Stimulated activated naive CD4-positive, alpha-beta T cell treated with Interleukin-2 at 50 U/mL for 16 hours (primary cell): ENCODE data around the gene ATP6V0E2.

Experiments
- DNase-seq: peaks from one replicate; lab custom pipeline; 2025; lab: John Stamatoyannopoulos, UW

ATP6V0E2 gene

DNA sequence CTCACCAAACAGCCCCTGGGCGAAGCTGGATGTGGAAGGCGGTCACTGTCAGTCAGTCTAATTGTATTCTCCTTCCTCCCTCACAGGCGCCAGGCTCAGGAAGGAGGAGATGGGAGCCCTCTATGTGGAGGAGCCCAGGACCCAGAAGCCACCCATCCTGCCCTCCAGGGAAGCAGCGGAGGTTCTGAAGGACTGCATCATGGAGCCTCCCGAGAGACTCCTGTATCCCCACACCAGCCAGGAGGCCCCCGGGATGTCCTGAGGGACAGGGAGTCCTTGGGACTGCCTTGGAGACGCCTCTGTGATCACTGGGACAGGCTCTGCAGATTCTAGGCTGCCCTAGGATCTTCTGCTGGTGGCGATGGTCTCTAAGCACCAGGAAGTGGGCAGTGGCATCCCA lies 9.7 kb upstream of the ATP6V0E2 start:
- no peak for DNase-seq

GRCh38 chr7:149864751-149865150 lies 9.0 kb upstream of the ATP6V0E2 start:
- no peak for DNase-seq

- DNase-seq = peak; percentile 43
Observed at GRCh38 chr7:149865437-149865836, 8.3 kb upstream of the ATP6V0E2 start.

DNA sequence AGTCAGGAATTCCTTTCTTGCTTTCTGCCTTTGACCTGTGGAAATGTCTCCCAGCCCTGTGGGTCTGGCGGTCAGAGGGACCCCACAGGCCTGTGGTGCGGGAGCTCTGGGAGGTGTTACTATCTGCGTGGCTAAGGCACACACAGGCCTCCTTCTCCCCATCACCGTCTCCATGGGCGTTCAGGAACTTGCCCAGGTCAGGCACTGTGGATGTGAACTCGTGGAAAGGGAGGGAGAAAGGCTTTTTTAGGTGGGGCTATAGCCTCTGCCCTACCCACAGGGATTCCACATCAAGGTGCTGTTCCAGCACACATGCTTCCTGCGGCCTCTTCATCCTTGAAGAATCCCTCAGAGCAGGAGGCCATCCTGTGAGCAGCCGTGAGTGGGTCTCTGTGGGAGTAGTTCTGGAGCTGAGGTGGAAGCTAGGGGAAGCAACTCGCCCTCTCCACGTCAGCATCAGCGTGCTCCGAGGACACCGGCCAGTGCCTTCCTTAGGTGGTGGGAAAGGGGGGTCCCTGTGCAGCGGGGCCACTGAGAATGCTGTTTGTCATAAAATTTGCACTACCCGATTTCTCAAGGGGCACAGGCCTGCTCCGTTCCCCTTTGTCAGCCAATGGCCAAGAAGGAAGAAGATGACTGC lies 7.5 kb upstream of the ATP6V0E2 start:
- DNase-seq = no peak

GRCh38 chr7:149866779-149867447 lies 6.9 kb upstream of the ATP6V0E2 start:
- DNase-seq = no peak

DNA sequence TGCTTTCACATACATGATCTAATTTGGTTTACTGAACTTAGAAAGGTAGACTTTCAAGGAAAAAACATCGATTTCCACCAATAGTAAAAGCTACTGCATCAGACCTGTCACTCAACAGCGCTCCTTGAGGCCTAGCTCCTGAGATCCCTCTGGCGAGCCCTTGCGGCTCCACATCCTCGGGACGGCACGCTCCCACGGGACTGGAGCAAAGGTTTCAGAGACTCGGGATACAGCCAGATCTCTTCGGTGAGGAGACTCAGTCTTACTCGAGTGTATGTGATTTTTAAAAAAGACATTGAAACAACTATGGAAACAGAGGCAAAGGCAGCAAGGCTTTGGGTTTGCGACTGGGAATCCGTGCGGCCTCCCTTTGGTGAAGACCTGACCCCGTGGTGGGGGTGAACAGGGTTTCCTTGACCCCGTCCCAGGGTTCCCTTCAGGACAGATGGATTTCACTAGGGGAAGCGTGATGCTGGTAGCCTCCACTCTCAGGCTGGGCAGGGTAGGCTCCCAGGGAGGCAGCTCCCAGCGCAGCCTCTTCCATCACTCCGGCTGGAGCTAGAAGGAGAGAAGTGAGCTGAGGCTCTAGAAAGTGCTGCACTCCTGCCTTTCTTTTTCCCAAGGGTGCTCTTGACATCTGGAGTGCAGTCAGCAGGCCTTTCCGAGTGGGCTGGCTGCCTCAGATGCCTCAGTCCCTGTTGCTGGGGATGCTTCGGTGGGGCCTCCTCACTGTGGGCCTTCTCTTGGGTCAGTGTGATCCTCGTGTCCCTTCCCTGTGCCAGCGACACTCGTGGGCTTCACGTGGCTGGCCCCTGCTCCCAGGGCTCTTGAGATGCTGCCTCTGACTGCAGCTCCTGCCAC lies 5.8 kb upstream of the ATP6V0E2 start:
- DNase-seq = no peak

DNA sequence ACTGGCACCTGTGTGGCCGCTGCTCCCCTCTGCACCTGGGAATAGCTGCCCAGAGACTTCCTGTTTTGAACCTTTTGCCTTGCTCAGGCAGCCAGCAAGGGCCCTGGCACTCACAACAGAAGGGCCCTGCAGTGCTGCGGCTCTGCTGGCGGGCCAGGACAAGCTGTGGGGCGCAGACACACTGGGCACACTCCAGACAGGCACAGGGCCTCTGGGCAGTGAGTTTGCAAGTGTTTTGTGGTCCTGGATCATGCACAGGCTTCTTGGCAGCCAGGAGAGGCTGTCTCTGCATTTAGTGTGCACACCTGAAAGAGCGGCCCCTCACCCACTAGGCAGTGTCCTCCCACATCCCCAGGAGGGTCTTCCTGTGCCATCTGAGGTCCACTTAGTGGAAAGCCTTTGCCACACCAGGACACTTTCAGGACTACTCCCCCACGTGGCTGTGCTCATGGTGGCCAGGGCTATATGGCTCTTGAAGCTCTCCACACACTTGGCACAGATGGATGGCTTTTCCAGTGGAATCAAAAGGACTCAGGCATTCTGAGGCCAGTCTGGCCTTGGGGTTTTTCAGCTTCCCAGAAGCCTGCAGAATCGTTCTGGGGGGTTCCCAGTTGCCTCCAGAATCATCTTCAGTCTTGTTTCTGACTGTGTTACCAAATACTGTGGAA lies 5.0 kb upstream of the ATP6V0E2 start:
- DNase-seq = no peak

- DNase-seq = no peak
Observed at GRCh38 chr7:149869291-149869650, 4.5 kb upstream of the ATP6V0E2 start.

DNA sequence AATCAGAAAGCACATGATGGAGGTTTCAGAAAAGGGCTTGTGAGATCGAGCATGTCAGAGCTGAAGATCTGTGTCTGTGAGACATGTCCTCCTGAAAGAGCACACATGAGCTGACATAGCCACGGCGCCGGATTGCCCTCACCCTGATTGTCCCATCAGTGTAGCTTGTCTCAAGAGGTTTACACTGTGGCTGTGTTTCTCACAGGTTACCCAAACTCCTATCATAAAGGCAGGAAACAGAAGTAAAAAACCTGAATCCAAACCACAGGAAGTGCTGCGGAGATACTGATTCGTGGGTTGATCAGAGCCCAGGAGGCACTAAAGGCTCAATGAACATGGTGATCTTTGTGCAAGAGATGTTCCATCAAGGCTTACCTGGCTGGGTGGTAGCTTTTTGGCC lies 3.9 kb upstream of the ATP6V0E2 start:
- no peak for DNase-seq

GRCh38 chr7:149870274-149870673 lies 3.5 kb upstream of the ATP6V0E2 start:
- DNase-seq = no peak

- no peak for DNase-seq
Observed at GRCh38 chr7:149870701-149871483, 2.9 kb upstream of the ATP6V0E2 start.

GRCh38 chr7:149871576-149871975 lies 2.2 kb upstream of the ATP6V0E2 start:
- no peak for DNase-seq

- DNase-seq = no peak
Observed at GRCh38 chr7:149872419-149873073, 1.2 kb upstream of the ATP6V0E2 start.

GRCh38 chr7:149873970-149874643 lies 338 bp downstream of the ATP6V0E2 start:
- no peak for DNase-seq

DNA sequence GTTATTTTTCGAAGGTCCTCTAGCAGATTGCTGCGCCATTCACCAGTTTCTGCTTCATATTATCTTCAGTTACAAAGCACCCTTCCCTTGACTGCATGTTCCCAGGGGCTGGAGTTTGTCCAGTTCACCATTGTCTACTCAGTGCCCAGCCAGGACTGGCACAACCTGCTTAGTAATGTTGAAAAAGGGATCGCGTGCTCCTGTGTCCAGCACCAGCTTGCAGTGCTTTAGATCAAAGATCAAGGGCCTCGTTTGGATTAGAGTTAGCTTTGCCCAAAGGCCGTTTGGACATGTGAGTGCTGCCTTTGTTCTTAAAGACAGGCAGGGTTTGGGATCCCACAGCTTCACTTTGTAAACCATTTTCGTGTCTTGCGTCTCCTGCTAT lies 867 bp downstream of the ATP6V0E2 start:
- no peak for DNase-seq

- DNase-seq = no peak
Observed at GRCh38 chr7:149875396-149875795, 1.6 kb downstream of the ATP6V0E2 start.

GRCh38 chr7:149877890-149878522 lies 4.2 kb downstream of the ATP6V0E2 start:
- DNase-seq = no peak

DNA sequence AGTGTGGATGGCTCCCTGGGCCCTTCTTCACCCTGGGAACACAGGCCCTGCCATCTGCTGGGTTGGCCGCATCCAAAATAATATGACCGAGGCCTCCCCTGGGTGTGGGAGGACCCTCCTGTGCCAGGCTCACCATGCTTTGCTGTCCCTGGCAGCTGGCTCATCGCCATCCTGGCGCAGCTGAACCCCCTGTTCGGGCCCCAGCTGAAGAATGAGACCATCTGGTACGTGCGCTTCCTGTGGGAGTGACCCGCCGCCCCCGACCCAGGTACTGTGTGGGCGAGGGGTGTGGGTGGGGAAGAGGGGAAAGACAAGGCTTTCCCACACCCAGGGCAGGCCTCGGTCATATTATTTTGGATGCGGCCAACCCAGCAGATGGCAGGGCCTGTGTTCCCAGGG lies 4.8 kb downstream of the ATP6V0E2 start:
- no peak for DNase-seq

GRCh38 chr7:149879271-149879743 lies 5.5 kb downstream of the ATP6V0E2 start:
- no peak for DNase-seq
